Smooth muscle cell (in vitro differentiated cells): ENCODE results near the gene ADAMTSL3. TPM values are rescaled to one million over a fixed set of nuclear protein-coding genes. Genes with fewer than 3 reads are reported as not detected.
A peak's percentile ranks its signal among the peaks of the same experiment; 100 is the strongest.

Experiments used
- DNase-seq: peaks from one replicate; lab custom pipeline; 2025; ENCODE audit not compliant: unreplicated experiment; lab: John Stamatoyannopoulos, UW
- H2AFZ ChIP-seq: fragments of 200-600 bp; sonication (generic); 2 replicates; pipeline ENCODE4 v1.6.0; 2016; ENCODE audit warnings: antibody characterized with exemption, low read depth, mild to moderate bottlenecking
- H3F3A ChIP-seq: fragments of 200-600 bp; sonication (generic); 2 replicates; pipeline ENCODE4 v1.6.0; 2017; ENCODE audit warnings: antibody characterized with exemption, low read depth
- H3K27ac ChIP-seq: fragments of 200-600 bp; sonication (generic); 2 replicates; pipeline ENCODE4 v1.5.1; 2016; ENCODE audit warnings: low read depth, mild to moderate bottlenecking
- H3K27me3 ChIP-seq: fragments of 200-600 bp; sonication (generic); 2 replicates; pipeline ENCODE4 v1.6.1; 2016; ENCODE audit warnings: low read depth, mild to moderate bottlenecking
- H3K36me3 ChIP-seq: fragments of 200-600 bp; sonication (generic); 2 replicates; pipeline ENCODE4 v1.5.1; 2016; ENCODE audit warnings: low read depth
- H3K4me1 ChIP-seq: fragments of 200-600 bp; sonication (generic); 2 replicates; pipeline ENCODE4 v1.5.1; 2016; ENCODE audit warnings: low read depth
- H3K4me2 ChIP-seq: fragments of 200-600 bp; sonication (generic); 2 replicates; pipeline ENCODE4 v1.6.0; 2016; ENCODE audit warnings: mild to moderate bottlenecking
- H3K4me3 ChIP-seq: fragments of 200-600 bp; sonication (generic); 2 replicates; pipeline ENCODE4 v1.5.1; 2016; ENCODE audit warnings: mild to moderate bottlenecking
- H3K79me2 ChIP-seq: fragments of 200-600 bp; sonication (generic); 2 replicates; pipeline ENCODE4 v1.6.0; 2016; ENCODE audit warnings: low read depth, mild to moderate bottlenecking
- H3K9ac ChIP-seq: fragments of 200-600 bp; sonication (generic); 2 replicates; pipeline ENCODE4 v1.6.0; 2016; ENCODE audit warnings: low read depth
- H3K9me3 ChIP-seq: fragments of 200-600 bp; sonication (generic); replicated peaks from 2 replicates; pipeline ENCODE4 v1.5.1; 2016; ENCODE audit warnings: low read depth
- H4K20me1 ChIP-seq: fragments of 200-600 bp; sonication (generic); 2 replicates; pipeline ENCODE4 v1.6.0; 2016; ENCODE audit warnings: low read depth
- WGBS: methylation state at CpG from one replicate; pipeline ENCODE4 v1.1.7; 2016; ENCODE audit warnings: low lambda C conversion rate; 5-methylcytosine and 5-hydroxymethylcytosine counted together
- polyA plus RNA-seq: library from polyadenylated mRNA; unstranded; fragments of >200 nt; fragmentation: Nextera tagmentation; extraction: Ambion mirVana; gene quantifications from 2 replicates; pipeline ENCODE4 v1.2.1, GENCODE V29; 2016
- total RNA-seq: library from RNA; depleted of rRNA; stranded (reverse); fragments of >200 nt; gene quantifications from 2 replicates; pipeline ENCODE4 v1.2.3, GENCODE V29; 2014
- TF ChIP-seq, protein P1 (sequence below): fragments of 200-600 bp; sonication (generic); IDR thresholded peaks from 2 replicates; pipeline ENCODE4 v1.5.1; 2017; ENCODE audit warnings: borderline replicate concordance, mild to moderate bottlenecking, antibody characterized with exemption; ENCODE audit not compliant: insufficient read depth, poor library complexity, severe bottlenecking

The ADAMTSL3 gene
- total and polyA plus RNA-seq, 2 experiments from 2014 or later = 0.17 to 0.22 TPM

DNA sequence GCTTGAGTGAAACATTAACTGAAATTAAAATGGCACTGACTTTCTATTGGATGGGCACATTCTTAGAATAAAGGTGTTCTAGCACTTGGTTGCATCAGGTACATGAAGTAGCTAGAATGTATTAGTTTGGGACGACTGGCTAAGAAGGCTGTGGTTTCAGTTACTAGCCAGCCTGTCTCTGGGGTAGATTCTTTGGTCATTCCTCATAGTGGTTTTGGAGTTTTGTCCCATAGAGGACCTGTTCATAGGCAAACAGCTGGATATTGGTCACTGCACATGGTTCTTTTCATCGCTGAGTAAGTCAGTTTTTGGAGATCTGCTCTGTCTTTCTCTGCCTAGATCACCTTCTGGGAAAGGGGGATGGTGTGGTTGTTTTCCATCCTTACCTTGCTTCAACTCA lies 55.3 kb downstream of the ADAMTSL3 start:
- Histone ChIP-seq H3K27me3 (no peaks in the 10 kb centered on the region), H3K27ac (peak overlapping the region; percentile 27), H2AFZ (no peak overlapping the region), H3K4me3 (no peak overlapping the region), H3F3A (no peaks in the 10 kb centered on the region), H3K9ac (no peak overlapping the region), H4K20me1 (no peaks in the 10 kb centered on the region), H3K4me2 (peak overlapping the region; percentile 3), H3K79me2 (no peaks in the 10 kb centered on the region), H3K4me1 (no peaks in the 10 kb centered on the region), H3K36me3 (no peaks in the 10 kb centered on the region), H3K9me3 (no peaks in the 10 kb centered on the region)
- 32% methylated on average over 2 of the region's 2 CpGs for WGBS
- TF ChIP-seq, protein P1, sequence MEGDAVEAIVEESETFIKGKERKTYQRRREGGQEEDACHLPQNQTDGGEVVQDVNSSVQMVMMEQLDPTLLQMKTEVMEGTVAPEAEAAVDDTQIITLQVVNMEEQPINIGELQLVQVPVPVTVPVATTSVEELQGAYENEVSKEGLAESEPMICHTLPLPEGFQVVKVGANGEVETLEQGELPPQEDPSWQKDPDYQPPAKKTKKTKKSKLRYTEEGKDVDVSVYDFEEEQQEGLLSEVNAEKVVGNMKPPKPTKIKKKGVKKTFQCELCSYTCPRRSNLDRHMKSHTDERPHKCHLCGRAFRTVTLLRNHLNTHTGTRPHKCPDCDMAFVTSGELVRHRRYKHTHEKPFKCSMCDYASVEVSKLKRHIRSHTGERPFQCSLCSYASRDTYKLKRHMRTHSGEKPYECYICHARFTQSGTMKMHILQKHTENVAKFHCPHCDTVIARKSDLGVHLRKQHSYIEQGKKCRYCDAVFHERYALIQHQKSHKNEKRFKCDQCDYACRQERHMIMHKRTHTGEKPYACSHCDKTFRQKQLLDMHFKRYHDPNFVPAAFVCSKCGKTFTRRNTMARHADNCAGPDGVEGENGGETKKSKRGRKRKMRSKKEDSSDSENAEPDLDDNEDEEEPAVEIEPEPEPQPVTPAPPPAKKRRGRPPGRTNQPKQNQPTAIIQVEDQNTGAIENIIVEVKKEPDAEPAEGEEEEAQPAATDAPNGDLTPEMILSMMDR = no peak
- no peak for DNase-seq

DNA sequence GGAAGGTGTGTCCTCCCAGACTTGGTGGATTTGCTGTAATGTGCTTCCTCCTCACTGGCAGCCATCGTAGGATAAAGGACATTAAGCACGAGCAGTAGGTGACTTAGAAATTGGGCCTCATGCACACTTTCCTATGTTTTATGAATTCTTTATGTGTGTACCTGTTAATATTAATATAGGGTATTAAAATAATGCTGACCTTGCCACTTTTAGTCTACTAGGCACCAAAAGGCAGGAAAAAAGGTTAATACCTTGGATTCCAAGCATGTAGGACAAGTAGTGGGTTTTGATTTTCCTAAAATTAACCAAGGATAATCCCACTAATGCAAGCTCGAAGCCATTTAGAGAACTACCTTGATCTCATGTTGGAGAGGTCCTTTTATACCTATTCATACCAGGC lies 55.9 kb downstream of the ADAMTSL3 start:
- Histone ChIP-seq H2AFZ (no peak overlapping the region), H3K4me3 (no peak overlapping the region), H3K4me1 (no peaks in the 10 kb centered on the region), H3K27me3 (no peaks in the 10 kb centered on the region), H3F3A (no peaks in the 10 kb centered on the region), H3K79me2 (no peaks in the 10 kb centered on the region), H4K20me1 (no peaks in the 10 kb centered on the region), H3K27ac (peak overlapping the region; percentile 11), H3K36me3 (no peaks in the 10 kb centered on the region), H3K9ac (no peak overlapping the region), H3K4me2 (peak overlapping the region; percentile 3), H3K9me3 (no peaks in the 10 kb centered on the region)
- TF ChIP-seq, protein P1 = no peak
- 91% methylated on average over 3 of the region's 3 CpGs for WGBS
- no peak for DNase-seq

DNA sequence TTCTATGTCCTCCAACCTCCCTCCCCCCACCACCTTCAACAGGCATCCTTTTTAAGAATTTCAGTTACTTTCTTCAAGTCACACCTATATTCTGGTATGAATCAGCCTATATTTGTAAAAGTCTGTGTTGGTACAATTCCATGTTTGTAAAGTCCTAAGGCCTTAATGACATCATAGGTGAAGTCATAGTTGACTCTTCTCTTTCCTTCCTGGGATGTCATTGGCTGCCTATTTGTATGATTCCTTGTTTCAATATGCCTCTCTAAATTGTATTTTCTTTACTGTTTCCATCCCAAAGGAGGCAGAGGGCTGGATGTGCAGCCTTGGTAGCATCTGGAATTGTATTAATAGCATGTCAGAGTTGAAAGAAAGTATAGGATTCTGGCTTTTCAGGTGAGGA lies 56.5 kb downstream of the ADAMTSL3 start:
- Histone ChIP-seq H3K79me2 (no peaks in the 10 kb centered on the region), H3K9me3 (no peaks in the 10 kb centered on the region), H3K27me3 (no peaks in the 10 kb centered on the region), H3K27ac (no peak overlapping the region), H2AFZ (no peak overlapping the region), H4K20me1 (no peaks in the 10 kb centered on the region), H3K4me1 (no peaks in the 10 kb centered on the region), H3F3A (no peaks in the 10 kb centered on the region), H3K4me2 (no peak overlapping the region), H3K4me3 (no peak overlapping the region), H3K9ac (no peak overlapping the region), H3K36me3 (no peaks in the 10 kb centered on the region)
- TF ChIP-seq, protein P1 = no peak
- DNase-seq = no peak

DNA sequence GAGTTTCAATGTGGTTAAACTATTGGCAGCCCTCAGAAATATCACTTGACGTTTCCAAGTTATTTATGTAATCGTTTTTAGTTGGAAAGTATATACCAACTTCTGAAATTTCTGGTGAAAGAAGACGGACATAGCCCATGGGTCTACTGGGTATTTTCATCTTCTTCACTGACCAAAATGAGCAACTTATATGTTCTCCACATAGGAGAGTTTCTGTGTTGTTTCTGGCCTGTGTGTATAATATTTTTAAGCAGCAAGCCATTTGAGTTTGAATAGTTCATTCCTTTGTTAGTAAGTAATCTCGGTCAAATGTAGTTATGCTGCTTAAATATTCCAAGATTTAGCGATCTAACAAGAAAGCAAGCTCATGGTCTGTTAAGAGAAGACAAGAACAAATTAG lies 57.3 kb downstream of the ADAMTSL3 start:
- WGBS = 93% methylated on average over 5 of the region's 5 CpGs
- Histone ChIP-seq H3K27ac (no peak overlapping the region), H2AFZ (no peak overlapping the region), H3K9me3 (no peaks in the 10 kb centered on the region), H3K79me2 (no peaks in the 10 kb centered on the region), H3K4me2 (no peak overlapping the region), H3K4me3 (no peak overlapping the region), H3K9ac (no peak overlapping the region), H3K4me1 (no peaks in the 10 kb centered on the region), H3K27me3 (no peaks in the 10 kb centered on the region), H3F3A (no peaks in the 10 kb centered on the region), H4K20me1 (no peaks in the 10 kb centered on the region), H3K36me3 (no peaks in the 10 kb centered on the region)
- DNase-seq = no peak
- TF ChIP-seq, protein P1 = no peak
